WI38 (cell line): ENCODE measurements around the gene MYO1C.

ENCODE experiments used
- H3K4me3 ChIP-seq: 2 replicates; pipeline ENCODE4 v1.5.1; 2011; ENCODE audit warnings: low read depth, mild to moderate bottlenecking, control low read depth, low read length
- TF ChIP-seq, protein P1 (sequence below): IDR thresholded peaks from 2 replicates; pipeline ENCODE4 v1.5.1; 2012; ENCODE audit warnings: low read depth, mild to moderate bottlenecking, control low read depth, low read length

Gene MYO1C

GRCh38 chr17:1495265-1495989 is 2.9 kb upstream of the MYO1C start:
- no peak overlapping the region for H3K4me3 ChIP-seq
- TF ChIP-seq, protein P1, sequence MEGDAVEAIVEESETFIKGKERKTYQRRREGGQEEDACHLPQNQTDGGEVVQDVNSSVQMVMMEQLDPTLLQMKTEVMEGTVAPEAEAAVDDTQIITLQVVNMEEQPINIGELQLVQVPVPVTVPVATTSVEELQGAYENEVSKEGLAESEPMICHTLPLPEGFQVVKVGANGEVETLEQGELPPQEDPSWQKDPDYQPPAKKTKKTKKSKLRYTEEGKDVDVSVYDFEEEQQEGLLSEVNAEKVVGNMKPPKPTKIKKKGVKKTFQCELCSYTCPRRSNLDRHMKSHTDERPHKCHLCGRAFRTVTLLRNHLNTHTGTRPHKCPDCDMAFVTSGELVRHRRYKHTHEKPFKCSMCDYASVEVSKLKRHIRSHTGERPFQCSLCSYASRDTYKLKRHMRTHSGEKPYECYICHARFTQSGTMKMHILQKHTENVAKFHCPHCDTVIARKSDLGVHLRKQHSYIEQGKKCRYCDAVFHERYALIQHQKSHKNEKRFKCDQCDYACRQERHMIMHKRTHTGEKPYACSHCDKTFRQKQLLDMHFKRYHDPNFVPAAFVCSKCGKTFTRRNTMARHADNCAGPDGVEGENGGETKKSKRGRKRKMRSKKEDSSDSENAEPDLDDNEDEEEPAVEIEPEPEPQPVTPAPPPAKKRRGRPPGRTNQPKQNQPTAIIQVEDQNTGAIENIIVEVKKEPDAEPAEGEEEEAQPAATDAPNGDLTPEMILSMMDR = no peak

GRCh38 chr17:1494736-1495253 is 2.3 kb upstream of the MYO1C start:
- TF ChIP-seq, protein P1 = no peak
- H3K4me3 ChIP-seq = no peak overlapping the region

GRCh38 chr17:1494203-1494602 is 1.7 kb upstream of the MYO1C start:
- H3K4me3 ChIP-seq = no peak overlapping the region
- TF ChIP-seq, protein P1 = no peak

GRCh38 chr17:1493291-1493980 is 950 bp upstream of the MYO1C start:
- H3K4me3 ChIP-seq = no peak overlapping the region
- TF ChIP-seq, protein P1 = no peak

DNA sequence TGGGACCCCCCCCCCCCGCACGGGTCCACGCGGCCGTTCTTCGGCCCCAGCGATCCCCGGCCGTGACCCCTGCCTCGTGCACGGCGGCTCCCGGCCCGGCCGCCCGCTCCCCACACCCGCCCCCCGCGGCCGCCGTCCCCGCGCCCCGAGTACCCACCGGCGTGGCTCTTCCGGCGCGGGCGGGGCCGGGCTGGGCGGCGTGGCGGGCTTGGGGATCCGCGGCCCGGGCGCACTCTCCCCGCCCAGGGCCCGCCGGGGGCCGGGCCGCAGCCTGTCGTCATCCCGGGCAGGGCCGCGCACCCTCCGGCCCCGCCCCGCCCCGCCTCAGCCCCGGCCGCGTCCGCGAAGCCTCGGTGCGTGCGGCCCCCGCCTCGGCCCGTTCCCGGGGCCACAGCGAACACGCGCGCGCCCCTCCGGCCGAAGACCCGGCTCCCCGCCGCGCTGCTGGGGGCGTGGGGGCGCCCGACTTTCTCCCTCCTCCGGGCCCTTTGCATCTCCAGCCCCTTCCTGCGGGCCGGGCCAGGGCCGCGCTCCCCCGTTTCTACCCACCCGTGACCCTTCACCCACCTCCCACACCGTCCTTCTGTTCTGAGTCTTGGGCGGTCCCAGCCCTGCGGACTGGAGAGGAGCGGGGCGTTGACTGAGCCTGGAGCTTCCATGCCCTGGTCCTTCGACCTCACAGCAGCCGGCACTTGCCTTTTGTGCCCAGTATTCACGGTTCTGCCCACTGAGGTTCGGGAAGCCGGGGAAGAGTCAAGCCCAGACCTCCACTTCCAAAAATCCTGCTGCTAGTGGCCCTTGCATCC is 840 bp downstream of the MYO1C start:
- H3K4me3 ChIP-seq = peak overlapping the region; percentile 83
- TF ChIP-seq, protein P1 = no peak

DNA sequence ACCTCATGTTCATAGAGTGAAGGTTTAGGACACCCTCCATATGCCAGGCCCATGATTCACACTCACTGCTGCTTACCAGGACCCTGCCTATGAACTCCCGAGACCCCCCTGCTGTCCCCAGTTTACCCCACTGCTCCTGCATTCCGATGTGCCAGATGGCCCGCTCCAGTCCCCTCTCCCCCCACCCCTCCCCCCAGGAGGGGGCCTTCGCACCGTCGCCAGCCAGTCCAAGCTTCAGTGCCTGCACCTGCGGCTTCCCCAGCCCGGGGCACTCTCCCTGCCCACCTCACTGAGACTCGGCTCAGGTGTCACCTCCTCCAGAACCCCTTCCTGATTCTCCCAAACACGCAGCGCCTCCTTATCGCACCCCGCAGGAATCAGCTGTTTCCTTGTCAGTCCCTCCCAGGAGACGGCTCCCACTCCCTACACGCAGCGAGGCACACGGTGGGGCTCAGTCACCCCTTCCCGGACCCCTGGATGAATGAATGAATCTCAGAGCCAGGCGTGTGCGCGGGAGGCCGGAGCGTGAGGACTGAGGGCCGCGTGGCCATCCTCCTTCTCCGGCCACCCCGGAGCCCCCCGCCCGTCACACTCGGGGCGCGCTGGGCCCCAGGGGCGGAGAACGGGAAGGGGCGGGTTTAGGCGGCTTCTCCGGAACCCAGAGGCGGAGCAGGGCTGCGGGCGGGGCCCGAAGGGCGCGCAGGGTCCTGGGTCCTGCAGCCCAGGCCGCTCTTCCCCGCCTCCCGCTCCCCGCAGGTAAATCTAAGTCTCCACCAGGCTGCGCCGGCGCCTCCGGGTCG is 1.6 kb downstream of the MYO1C start:
- TF ChIP-seq, protein P1 = no peak
- peak overlapping the region; percentile 83 for H3K4me3 ChIP-seq
